ENCODE data around the gene CRLF1. TPM values are rescaled to one million over a fixed set of nuclear protein-coding genes. Genes with fewer than 3 reads are reported as not detected.

CRLF1 gene
- polyA plus RNA-seq, 3 donors, result 0.19 TPM; not detected in 2

DNA sequence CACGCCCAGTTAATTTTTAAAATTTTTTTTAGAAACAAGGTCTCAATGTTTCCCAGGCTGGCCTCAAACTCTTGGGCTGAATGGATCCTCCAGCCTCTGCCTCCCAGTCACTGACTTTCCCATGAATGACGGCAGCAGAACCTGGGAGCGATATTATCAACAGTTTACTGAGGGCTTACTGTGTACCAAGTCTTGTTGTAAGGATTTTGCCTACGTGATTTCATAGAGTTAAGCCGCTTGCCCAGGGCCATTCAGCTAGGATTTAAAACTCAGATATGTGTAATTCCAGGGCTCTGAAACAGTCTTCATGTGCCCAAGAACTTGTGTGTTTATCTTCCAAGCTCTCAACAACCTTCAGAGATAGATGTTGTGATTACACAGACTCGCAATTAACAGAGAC lies 55.0 kb downstream of the CRLF1 start:
- TF ChIP-seq, protein P1, sequence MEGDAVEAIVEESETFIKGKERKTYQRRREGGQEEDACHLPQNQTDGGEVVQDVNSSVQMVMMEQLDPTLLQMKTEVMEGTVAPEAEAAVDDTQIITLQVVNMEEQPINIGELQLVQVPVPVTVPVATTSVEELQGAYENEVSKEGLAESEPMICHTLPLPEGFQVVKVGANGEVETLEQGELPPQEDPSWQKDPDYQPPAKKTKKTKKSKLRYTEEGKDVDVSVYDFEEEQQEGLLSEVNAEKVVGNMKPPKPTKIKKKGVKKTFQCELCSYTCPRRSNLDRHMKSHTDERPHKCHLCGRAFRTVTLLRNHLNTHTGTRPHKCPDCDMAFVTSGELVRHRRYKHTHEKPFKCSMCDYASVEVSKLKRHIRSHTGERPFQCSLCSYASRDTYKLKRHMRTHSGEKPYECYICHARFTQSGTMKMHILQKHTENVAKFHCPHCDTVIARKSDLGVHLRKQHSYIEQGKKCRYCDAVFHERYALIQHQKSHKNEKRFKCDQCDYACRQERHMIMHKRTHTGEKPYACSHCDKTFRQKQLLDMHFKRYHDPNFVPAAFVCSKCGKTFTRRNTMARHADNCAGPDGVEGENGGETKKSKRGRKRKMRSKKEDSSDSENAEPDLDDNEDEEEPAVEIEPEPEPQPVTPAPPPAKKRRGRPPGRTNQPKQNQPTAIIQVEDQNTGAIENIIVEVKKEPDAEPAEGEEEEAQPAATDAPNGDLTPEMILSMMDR (IDR thresholded peaks at IDR 0.05), result no peak
- 85% methylated on average over 5 of the region's 6 CpGs for WGBS (ENCODE audit: insufficient coverage)
- Histone ChIP-seq H3K9me3 (replicated peaks in 1 of 2; ENCODE audit: control insufficient read depth in 1 of 2, insufficient read depth in 1 of 2, low read length in 2 of 2) (no peaks in the 10 kb centered on the region), H2AFZ (ENCODE audit: insufficient read depth, low read depth, low read length, poor library complexity, severe bottlenecking) (peak overlapping the region; percentile 13), H4K20me1 (ENCODE audit: insufficient read depth, low read length) (no peaks in the 10 kb centered on the region), H3K4me2 (replicated peaks; ENCODE audit: extremely low read depth, low read length, poor library complexity, severe bottlenecking) (no peak overlapping the region), H3K79me2 (ENCODE audit: insufficient read depth, low read length) (no peaks in the 10 kb centered on the region), H3K9ac (ENCODE audit: insufficient read depth, low read length, poor library complexity, severe bottlenecking) (no peak overlapping the region), H3K27ac (ENCODE audit: low read depth in 1 of 2, low read length in 2 of 2) (no peak overlapping the region), H3K27me3 (ENCODE audit: control insufficient read depth in 2 of 2, insufficient read depth in 2 of 2, low read length in 2 of 2) (no peaks in the 10 kb centered on the region), H3K4me1 (ENCODE audit: control insufficient read depth in 1 of 2, insufficient read depth in 2 of 2, low read length in 2 of 2) (no peaks in the 10 kb centered on the region), H3K4me3 (replicated peaks in 1 of 3; ENCODE audit: low read depth in 2 of 3, low read length in 3 of 3) (no peak overlapping the region), H3K36me3 (replicated peaks in 1 of 2; ENCODE audit: control insufficient read depth in 1 of 2, insufficient read depth in 2 of 2, low read length in 2 of 2) (no peaks in the 10 kb centered on the region)
- intact Hi-C loops (cut with micrococcal nuclease), result no loop called here
- Mint-ChIP-seq H3K4me3 (no peak overlapping the region), H3K9me3 (no peaks in the 10 kb centered on the region), H3K36me3 (no peaks in the 10 kb centered on the region), H3K27ac (no peak overlapping the region), H3K27me3 (ENCODE audit: low read depth in 3 of 3) (peaks cover 4 to 9% (median 7%) of the 10 kb centered on the region in 3 donors), H3K4me1 (no peaks in the 10 kb centered on the region)
- DNase-seq, result no peak

DNA sequence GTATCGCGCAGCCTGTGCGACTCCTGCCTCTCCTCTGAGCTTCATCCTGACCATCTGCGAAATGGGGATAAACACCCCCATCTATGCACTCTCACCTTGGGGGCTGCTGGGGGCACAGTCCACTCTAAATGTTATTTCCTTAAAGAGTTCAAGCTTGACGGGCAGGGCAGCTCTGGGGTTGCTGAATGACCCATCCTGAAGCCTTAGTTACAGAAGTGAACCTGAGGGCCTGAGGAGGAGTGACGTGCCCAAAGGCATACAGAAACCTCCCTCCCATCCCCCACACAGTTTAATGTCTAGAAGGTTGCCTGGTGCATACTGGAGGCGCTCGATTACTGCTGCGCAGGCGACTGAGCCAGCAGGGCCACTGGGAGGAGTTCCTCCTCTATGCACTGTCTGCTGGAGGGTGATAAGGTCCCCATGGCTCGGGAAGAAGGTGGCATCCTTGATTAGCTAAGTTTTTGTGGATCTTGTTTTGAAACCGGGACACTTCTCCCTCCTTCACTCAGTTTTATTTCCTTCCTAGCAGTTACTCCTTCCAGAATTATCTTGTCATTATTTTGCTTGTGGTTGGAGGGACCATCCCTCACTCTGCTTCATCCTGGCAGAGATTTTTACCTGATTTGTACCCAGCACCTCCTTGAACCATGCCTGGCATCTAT lies 62.7 kb downstream of the CRLF1 start:
- H3K9me3 Mint-ChIP-seq, result no peaks in the 10 kb centered on the region
- Histone ChIP-seq H2AFZ (ENCODE audit: insufficient read depth, low read depth, low read length, poor library complexity, severe bottlenecking) (peak overlapping the region; percentile 72), H3K79me2 (ENCODE audit: insufficient read depth, low read length) (peaks cover 16% of the 10 kb centered on the region), H3K4me2 (replicated peaks; ENCODE audit: extremely low read depth, low read length, poor library complexity, severe bottlenecking) (peak overlapping the region; percentile 77), H3K27ac (ENCODE audit: low read depth in 1 of 2, low read length in 2 of 2) (peak overlapping the region; percentile 72 to 82), H3K9ac (ENCODE audit: insufficient read depth, low read length, poor library complexity, severe bottlenecking) (peak overlapping the region; percentile 38), H3K27me3 (ENCODE audit: control insufficient read depth in 2 of 2, insufficient read depth in 2 of 2, low read length in 2 of 2) (no peaks in the 10 kb centered on the region), H3K4me1 (ENCODE audit: control insufficient read depth in 1 of 2, insufficient read depth in 2 of 2, low read length in 2 of 2) (peaks cover 21 to 26% of the 10 kb centered on the region in 2 donors), H4K20me1 (ENCODE audit: insufficient read depth, low read length) (no peaks in the 10 kb centered on the region), H3K4me3 (replicated peaks in 1 of 3; ENCODE audit: low read depth in 2 of 3, low read length in 3 of 3) (peak overlapping the region; percentile 55 to 80 (median 64)), H3K36me3 (replicated peaks in 1 of 2; ENCODE audit: control insufficient read depth in 1 of 2, insufficient read depth in 2 of 2, low read length in 2 of 2) (peaks cover 20 to 29% of the 10 kb centered on the region in 2 donors), H3K9me3 (replicated peaks in 1 of 2; ENCODE audit: control insufficient read depth in 1 of 2, insufficient read depth in 1 of 2, low read length in 2 of 2) (no peaks in the 10 kb centered on the region)
- H3K36me3 Mint-ChIP-seq, result peaks cover 24 to 26% of the 10 kb centered on the region in 2 donors
- 0% methylated on average over 4 of the region's 12 CpGs for WGBS (ENCODE audit: insufficient coverage)
- H3K27me3 Mint-ChIP-seq (ENCODE audit: low read depth in 3 of 3), result peaks cover 0 to 5% (median 0%) of the 10 kb centered on the region in 3 donors
- peaks cover 30% of the 10 kb centered on the region for H3K4me1 Mint-ChIP-seq
- TF ChIP-seq, protein P1 (IDR thresholded peaks at IDR 0.05), result no peak
- peak overlapping the region; percentile 93 to 98 (median 95) for H3K27ac Mint-ChIP-seq
- intact Hi-C loops (cut with micrococcal nuclease), result loop anchor here in 1 of 2 donors (1.0 to 5.0 kb wide), 2 partner anchors 13 to 33 kb away; partner anchors contain the start of gene KXD1
- DNase-seq, result peak; percentile 85 to 87 (median 87)
- H3K4me3 Mint-ChIP-seq, result peak overlapping the region; percentile 91

Small RNA genes lying within 50 kb of the gene (small RNA-seq; reads per million reads assigned to genes)
- gene RN7SL155P (ENCODE audit: insufficient read length, low read depth), result not detected

Other genes starting within 250 kb of the CRLF1 start
- gene GDF15, start 220.6 kb downstream of the CRLF1 start, polyA plus RNA-seq, result under 1 TPM in 1 of 3 donors, not detected in 2; 0.36 TPM
- gene LRRC25, start 209.2 kb downstream of the CRLF1 start, polyA plus RNA-seq, result 100 to 1,000 TPM; 173 to 581 (median 416) TPM
- gene SSBP4, start 187.4 kb downstream of the CRLF1 start, polyA plus RNA-seq, result 10 to 100 TPM; 38.5 to 74.5 (median 48.3) TPM
- gene ISYNA1, start 168.7 kb downstream of the CRLF1 start, polyA plus RNA-seq, result 1 to 10 TPM in 1 of 3 donors, not detected in 2; 3.7 TPM
- gene ELL, start 84.7 kb downstream of the CRLF1 start, polyA plus RNA-seq, result 10 to 100 TPM; 12.2 to 35.3 (median 12.6) TPM
- gene FKBP8, start 63.2 kb downstream of the CRLF1 start, polyA plus RNA-seq, result 100 to 1,000 TPM in 1 of 3 donors, 10 to 100 TPM in 2; 78.0 to 159 (median 81.2) TPM
- 100 to 1,000 TPM in 1 of 3 donors, 10 to 100 TPM in 2; 74.4 to 194 (median 87.9) TPM for gene KXD1, start 48.9 kb downstream of the CRLF1 start, polyA plus RNA-seq
- 1,000 to 10,000 TPM in 1 of 3 donors, 100 to 1,000 TPM in 2; 832 to 3,024 (median 896) TPM for gene UBA52, start 34.9 kb downstream of the CRLF1 start, polyA plus RNA-seq
- gene REX1BD, start 18.0 kb downstream of the CRLF1 start, polyA plus RNA-seq, result 100 to 1,000 TPM in 2 of 3 donors, 10 to 100 TPM in 1; 83.7 to 141 (median 122) TPM
- gene TMEM59L, start 6.1 kb upstream of the CRLF1 start, polyA plus RNA-seq, result not detected
- gene KLHL26, start 30.2 kb upstream of the CRLF1 start, polyA plus RNA-seq, result 1 to 10 TPM; 1.6 to 3.2 (median 2.0) TPM
- 1 to 10 TPM in 1 of 3 donors, under 1 TPM in 2; 0.28 to 9.2 (median 0.55) TPM for gene CRTC1, start 76.9 kb upstream of the CRLF1 start, polyA plus RNA-seq
- not detected for gene COMP, start 184.5 kb upstream of the CRLF1 start, polyA plus RNA-seq
- gene UPF1, start 225.2 kb upstream of the CRLF1 start, polyA plus RNA-seq, result 10 to 100 TPM in 1 of 3 donors, 1 to 10 TPM in 2; 2.6 to 43.7 (median 3.2) TPM

Measured in CD14-positive monocyte (primary cell).